GM18520 (cell line): ENCODE data around the gene NRSN1.
A peak's percentile ranks its signal among the peaks of the same experiment; 100 is the strongest.

Experiments
- ATAC-seq: cut with Tn5 transposase; IDR thresholded peaks from one replicate; pipeline ENCODE4 v1.9.1; 2021; ENCODE audit not compliant: unreplicated experiment

The NRSN1 gene

GRCh38 chr6:24125980-24126379 lies at the start of gene NRSN1:
TSS of gene NRSN1 (plus strand) at chr6:24126215. CDS start at chr6:24134328, 8,113 bp downstream.
- no peak for ATAC-seq

- ATAC-seq, result peak; percentile 86
These were observed 47.8 kb upstream of the NRSN1 start for GRCh38 chr6:24078200-24078599.

DNA sequence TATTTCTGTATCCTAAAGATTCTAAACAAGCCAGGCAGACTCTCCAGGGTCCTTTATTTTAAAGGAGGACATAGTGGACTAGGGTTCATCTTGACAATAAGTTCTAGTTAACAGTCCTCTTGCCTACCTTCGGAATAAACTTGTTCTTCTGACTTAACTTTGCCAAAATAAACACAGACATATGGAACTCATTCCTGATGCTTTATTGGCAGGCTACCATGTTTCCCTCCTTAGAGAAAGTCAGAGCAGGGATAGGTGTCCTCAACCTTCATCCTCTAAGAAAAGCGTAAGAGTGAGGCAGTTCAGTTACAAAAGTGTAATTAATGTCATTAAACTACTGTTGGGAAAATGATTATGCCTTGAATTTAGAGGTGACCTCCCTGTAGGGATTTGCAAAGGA lies 46.9 kb upstream of the NRSN1 start:
- ATAC-seq, result no peak

GRCh38 chr6:24080711-24081110 lies 45.3 kb upstream of the NRSN1 start:
- ATAC-seq, result no peak

GRCh38 chr6:24089736-24090135 lies 36.3 kb upstream of the NRSN1 start:
- no peak for ATAC-seq

DNA sequence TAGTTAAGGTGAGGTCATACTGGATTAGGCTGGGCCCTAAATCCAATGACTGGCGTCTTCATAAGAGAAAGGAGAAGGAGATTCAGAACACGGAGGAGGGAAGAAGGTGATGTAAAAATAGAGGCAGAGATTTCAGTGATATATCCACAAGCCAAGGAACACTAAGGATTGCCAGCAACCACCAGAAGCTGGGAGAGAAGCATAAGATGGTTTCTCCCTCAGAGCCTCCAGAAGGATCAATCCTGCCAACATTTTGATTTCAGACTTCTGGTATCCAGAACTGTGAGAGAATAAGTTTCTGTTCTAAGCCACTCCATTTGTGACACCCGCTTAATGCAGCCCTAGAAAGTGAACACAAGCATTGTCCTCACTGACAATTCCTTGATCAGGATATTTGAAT lies 33.6 kb upstream of the NRSN1 start:
- ATAC-seq, result no peak

DNA sequence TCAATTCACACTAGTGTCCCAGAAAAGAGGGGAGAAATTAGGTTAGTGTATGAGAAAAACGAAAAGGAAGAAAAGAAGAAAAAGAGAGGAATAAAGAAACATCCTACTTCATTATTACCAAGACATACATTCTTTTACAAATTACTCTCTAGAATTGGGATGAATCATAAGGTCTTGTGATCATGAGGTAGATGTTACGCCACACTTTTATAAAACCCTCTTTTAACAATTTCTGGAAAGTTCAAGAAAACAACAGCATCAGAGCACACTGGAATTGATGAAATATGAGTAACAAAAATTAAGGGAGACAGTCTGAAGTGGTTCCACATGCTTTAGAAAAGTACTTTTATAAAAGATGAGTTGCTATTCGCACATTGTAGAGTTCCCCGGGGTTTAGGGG lies 32.6 kb upstream of the NRSN1 start:
- no peak for ATAC-seq

DNA sequence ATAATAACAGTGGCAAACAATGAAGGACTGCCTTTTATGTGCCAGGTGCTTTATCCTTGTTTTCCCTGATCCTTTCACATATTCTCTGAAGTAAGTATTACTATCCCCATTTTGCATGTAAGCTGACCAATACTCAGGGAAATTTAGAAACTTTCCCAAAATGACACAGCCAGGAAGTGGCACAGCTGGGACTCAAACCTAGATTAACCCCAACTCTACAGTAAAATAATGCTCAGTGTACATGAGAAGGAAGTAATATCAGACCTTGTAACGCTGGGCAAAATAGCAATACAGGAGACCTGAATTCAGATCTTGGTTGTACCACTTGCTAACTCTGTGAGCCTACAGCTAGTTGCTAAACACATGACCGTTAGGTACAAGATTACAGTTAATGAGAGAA lies 26.8 kb upstream of the NRSN1 start:
- peak; percentile 50 for ATAC-seq

DNA sequence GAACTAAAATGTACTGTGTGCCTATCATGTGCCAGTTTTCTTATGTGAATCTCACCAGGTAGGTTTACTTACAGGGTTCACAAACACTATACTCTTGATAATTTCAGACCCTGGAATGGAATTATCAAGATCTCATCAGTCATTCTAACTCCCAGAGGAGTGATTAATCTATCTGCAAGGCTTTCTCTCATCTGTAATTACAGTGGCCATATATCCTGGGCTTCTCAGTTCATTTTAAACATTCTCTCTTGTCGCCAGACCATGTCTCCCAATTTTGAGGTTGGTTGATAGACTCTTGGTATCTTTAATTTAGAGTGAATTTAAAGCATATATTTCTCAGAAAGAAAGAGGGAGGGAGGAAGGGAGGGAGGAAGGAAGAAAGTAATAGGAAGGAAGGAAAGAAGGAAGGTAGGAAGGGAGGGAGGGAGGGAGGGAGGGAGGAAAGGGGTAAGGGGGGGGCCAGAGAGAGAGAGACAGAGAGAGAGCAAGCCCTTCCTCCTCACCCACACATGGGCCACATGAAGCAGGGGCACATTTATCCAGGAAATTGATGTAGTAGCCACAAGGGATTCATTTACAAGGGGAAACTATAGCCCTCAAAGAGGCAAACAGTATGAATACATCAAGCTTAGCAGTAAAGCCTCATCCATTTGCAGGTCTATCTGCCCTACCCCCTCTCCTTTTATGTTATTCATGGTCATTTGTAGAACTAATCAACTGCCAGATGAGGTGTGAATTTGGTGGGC lies 25.8 kb upstream of the NRSN1 start:
- ATAC-seq, result no peak

GRCh38 chr6:24100770-24101155 lies 25.3 kb upstream of the NRSN1 start:
- no peak for ATAC-seq

DNA sequence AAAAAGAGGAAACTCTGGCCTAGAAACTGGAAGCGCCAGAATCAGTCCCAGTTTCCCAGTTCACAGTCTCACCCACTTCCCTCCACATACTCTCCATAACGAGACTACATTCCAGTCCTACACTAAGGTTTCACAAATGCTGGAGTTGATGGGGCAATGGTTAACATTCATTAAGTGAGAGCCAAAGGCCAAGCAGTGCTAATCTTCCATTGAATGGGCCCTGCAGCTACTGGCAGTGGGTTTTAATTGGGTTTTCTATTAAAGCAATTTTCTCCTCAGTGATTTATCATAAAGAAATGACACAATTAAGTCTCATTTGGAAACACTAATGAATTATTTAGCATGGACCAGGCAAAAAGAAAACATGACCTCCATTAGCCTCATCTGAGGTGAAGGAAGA lies 20.8 kb upstream of the NRSN1 start:
- ATAC-seq, result no peak

DNA sequence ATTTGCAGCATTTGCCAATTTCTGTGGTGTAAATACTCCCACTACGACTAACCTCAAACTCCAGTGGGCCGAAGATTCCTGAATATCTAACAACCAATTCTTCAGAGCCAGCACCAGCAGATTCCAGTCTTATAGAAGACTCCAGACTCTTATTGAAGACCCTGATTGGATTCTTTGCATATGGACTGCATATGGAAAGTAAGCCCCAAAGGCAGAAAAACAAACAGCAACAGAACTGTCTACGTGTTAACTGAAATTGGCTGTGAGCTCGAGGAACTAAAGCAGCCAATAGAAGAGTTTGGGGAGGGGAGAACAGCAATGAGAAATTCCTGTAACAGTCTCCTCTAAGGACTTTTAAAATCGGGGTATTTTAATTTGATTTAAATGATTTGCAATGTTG lies 19.7 kb upstream of the NRSN1 start:
- ATAC-seq, result no peak

DNA sequence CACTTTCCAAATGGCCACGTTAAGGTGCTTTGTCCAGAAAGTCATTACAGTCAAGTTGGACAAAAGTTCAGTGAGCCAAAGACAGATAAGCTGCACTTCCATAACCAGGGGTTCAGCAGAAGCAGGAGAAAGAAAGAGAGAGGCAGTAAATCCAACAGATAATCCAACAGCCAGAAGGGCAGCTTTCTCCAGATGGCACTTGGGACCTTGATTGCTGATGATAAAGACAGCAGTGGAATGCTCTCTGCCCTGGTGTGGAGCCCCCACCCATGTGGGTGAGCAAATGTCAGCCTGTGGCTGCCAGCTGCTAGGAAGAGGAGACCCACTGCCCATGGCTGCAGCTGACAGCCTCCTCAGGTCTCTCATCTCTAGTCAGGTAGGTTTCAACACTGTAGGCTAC lies 18.7 kb upstream of the NRSN1 start:
- ATAC-seq, result no peak

DNA sequence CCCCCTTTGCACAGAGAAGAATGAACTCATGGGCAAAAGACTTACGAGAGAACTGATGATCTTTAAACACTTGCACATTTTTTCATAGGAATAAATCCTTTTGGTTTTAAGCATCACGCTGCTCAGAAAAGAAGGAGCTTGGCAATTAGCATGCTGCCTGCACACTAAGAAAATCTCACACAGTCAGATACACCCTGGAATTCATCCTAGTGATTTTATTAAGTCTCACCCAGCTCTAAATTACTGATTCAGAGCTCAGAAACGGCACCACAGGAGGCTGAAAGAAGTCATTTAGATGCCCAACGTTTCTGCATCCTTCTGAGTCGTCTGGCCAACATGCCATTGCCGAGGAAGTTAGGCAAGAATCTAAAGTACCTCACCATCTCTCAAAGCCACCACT lies 18.0 kb upstream of the NRSN1 start:
- no peak for ATAC-seq

DNA sequence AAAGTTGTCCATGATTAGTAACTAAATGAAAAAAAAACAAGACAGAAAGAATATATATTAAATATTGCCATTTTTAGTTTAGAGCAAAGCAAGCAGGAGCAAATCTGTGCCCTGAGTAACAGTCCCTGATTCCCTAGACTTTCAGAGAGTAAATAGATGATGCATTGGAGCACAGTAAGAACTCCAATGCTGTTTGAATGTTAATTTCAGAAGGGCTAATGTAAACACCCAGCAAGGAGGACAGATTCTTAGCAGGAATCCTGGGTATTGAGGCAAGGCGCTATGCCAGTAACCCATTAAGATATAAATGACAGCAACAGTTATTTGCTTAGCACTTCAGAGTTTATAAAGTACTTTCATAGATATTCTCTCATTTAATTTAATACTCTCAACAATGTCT lies 15.6 kb upstream of the NRSN1 start:
- ATAC-seq, result no peak

DNA sequence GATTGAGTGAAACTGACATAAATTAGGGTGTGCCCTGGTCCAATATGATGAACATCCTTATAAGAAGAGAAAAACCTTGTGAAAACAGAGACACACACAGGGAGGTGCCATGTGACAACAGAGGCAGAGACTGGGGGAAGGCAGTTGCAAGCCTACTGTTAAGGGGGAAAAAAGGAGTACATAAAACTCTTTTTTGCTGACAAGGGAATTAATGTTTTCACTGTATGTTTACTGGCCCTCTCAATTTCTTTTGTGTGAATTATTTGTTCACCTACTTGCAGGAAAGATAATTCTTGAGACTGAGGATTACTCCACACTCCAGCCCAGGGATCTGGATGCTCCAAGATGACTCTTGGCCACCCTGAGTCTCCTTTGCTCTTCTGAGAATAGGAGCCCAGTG lies 12.1 kb upstream of the NRSN1 start:
- ATAC-seq, result no peak

- no peak for ATAC-seq
These were observed 9.0 kb upstream of the NRSN1 start for GRCh38 chr6:24117021-24117420.

DNA sequence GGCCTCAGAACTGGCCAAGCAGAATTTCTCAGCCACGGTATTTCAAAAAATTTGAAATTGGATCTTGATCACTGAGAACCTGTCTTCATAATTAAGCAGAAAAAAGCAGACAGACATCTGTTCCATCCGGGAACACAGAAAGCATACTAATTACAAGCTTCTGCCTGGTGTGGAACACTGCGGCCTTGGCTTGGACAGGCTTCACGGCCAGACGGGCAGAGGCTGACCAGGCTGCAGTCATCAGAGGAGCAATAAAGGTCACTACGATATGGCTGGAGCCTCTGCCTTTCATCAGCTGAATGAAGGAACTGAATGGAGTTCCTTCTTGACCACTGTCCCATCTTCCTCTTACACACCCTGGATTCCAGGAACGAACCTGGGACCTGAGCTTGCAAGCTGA lies 3.9 kb upstream of the NRSN1 start:
- ATAC-seq, result no peak

DNA sequence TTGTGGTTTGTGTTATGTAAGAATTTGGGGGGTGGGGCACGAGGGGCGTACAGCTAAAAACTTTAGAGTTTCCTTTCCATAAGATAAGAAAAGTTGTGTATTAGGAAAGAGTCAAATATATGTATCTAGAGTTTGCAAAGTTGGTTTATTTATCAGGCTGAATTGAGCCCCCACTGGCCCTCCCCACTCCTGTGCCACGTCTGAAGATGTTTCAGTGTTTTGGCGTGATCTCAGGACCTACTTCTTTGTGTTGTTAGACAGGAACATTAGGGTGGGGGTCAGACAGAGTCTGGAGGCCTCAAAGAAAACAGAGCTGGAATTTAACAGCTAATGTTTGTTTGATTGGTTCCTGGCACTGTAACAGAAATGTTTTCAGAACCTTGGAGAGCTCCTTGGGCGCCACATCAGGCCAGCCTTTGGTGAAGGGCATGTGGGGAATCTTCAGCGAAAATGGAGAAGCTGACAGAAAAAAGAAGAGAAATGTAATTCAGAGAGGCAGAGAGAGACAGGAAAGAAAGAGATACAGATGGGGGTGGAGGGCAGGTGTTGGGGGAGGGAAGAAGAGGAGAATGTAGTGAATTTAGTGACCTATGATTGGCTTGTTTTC lies 674 bp downstream of the NRSN1 start:
- ATAC-seq, result no peak

GRCh38 chr6:24127316-24127715 lies 1.3 kb downstream of the NRSN1 start:
- no peak for ATAC-seq

GRCh38 chr6:24131751-24132150 lies 5.7 kb downstream of the NRSN1 start:
- no peak for ATAC-seq

DNA sequence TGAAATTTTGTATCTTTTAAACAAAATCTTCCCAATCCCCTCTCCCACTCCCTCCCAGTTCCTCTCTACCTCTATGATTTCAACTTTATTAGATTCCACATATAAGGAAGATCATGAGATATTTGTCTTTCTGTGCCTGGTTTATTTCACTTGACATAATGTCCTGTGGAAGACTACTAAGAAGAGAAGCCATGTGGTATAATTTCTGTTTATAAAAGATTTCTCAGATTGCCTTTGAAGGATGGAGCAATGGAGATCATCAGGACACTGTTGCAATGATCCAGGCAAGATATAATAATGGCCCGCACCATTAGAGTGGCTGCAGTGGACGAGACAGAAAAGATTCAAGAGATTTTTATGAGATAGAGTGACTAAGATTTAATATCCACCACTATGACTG lies 13.1 kb downstream of the NRSN1 start:
- ATAC-seq, result no peak

GRCh38 chr6:24139639-24140038 lies 13.6 kb downstream of the NRSN1 start:
- ATAC-seq, result no peak
